Ishikawa (cell line): ENCODE data around the gene ASB10.

Experiments used
- CEBPB ChIP-seq: IDR thresholded peaks from 2 replicates; pipeline ENCODE4 v1.6.1; 2012
- EGR1 ChIP-seq: IDR thresholded peaks from 2 replicates; pipeline ENCODE4 v1.6.1; 2012
- EP300 ChIP-seq: IDR thresholded peaks from 2 replicates; pipeline ENCODE4 v1.6.1; 2012; ENCODE audit warnings: borderline replicate concordance
- MAX ChIP-seq: IDR thresholded peaks from 2 replicates; pipeline ENCODE4 v1.6.1; 2012
- NFIC ChIP-seq: IDR thresholded peaks from 2 replicates; pipeline ENCODE4 v1.6.1; 2012
- RAD21 ChIP-seq: IDR thresholded peaks from 2 replicates; pipeline ENCODE4 v1.6.1; 2012; ENCODE audit warnings: low read depth
- REST ChIP-seq: IDR thresholded peaks from 2 replicates; pipeline ENCODE4 v1.6.1; 2012; ENCODE audit warnings: low read depth, mild to moderate bottlenecking
- TAF1 ChIP-seq: IDR thresholded peaks from 2 replicates; pipeline ENCODE4 v1.6.1; 2012; ENCODE audit warnings: low read depth, mild to moderate bottlenecking
- TCF12 ChIP-seq: IDR thresholded peaks from 2 replicates; pipeline ENCODE4 v1.6.1; 2012; ENCODE audit warnings: low read depth
- TF ChIP-seq, protein P1 (sequence below): IDR thresholded peaks from 2 replicates; pipeline ENCODE4 v1.6.1; 2012

- TF ChIP-seq MAX: peak; percentile 47; the same call in 1 of the 2 replicates
- TF ChIP-seq, protein P1, sequence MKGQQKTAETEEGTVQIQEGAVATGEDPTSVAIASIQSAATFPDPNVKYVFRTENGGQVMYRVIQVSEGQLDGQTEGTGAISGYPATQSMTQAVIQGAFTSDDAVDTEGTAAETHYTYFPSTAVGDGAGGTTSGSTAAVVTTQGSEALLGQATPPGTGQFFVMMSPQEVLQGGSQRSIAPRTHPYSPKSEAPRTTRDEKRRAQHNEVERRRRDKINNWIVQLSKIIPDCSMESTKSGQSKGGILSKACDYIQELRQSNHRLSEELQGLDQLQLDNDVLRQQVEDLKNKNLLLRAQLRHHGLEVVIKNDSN: 0 out of 2 replicates have a peak, but pooled peaks have one; percentile 23
- no peak for TF ChIP-seq REST
- no peak for TF ChIP-seq EP300
- no peak for TF ChIP-seq NFIC
- no peak for TF ChIP-seq TCF12
- TF ChIP-seq RAD21: no peak
- no peak for TF ChIP-seq CEBPB
- TF ChIP-seq TAF1: peak; percentile 91
- TF ChIP-seq EGR1: peak; percentile 64; the same call in 1 of the 2 replicates
These were observed 45.3 kb upstream of the ASB10 start, which contains the start of gene CHPF2 for GRCh38 chr7:151232091-151232916.
